Measurements from ENCODE around the gene PLA2G2D.
A peak's percentile ranks its signal among the peaks of the same experiment; 100 is the strongest.

The PLA2G2D gene

DNA sequence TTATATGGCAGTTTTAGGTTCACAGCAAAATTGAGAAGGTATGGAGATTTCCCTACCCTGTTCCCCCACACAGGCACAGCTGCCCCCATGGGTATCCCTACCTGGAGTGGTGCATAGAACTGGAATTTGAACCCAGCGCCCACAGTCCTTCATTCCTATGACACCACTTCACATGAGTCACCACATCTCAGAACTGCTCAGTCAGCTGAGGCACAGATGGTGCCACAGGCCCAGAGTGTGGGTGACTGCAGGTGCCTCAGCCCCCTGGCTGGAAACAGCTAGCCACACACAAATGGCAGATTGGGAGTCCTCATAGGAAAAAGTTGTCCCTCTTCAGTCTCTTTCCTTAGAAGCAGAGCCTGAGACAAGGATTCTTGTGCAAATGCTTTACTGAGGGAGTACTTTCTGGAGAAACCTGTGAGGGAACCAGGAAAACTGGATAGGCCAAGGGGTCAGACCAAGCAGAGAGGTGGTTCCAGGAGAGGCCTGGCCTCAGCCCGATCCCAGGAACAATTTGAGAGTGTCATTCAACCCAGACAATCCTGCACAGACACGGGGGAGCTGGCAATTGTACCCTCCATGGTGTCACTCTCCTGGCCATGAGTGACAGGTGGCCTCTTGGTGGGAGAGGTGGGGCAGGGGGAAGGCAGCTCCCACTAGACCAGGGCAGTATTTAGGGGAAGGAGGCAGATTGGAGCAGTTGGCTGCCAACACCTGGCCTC, 6.9 kb downstream of the PLA2G2D start:
- DNase-seq, result no peak

- DNase-seq, result no peak
Measured at GRCh38 chr1:20111452-20111851, 7.9 kb downstream of the PLA2G2D start.

- no peak for DNase-seq
Measured at GRCh38 chr1:20110679-20111078, 8.7 kb downstream of the PLA2G2D start.

DNA sequence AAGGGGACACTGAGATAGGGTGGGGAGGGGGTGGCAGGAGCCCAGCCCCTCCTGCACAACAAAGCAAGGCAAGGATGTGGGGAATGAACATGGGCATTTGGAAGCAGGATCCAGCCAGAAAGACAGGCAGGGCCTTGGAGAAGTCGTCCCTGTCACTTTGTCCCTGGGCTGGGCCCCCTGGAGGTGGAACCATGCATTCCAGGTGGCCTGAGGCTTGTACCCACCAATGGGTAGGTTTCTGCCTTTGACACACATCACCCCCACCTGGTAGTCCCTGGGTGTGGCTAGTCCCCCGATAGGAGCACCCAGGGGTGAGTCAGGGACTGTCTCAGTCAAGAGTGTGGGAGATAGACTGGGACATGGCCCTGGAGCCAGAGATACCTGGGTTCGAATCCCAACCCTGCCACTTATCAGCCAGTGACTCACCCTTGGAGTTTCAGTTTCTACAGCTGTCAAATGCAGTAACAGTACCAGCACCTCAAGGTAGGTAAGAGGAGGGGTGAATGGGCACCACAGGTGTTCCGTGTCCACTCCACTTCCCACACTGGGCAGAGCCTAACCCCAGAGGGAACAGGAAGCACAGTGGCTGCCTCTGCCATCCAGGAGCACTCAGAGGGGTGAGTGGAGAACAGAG, 10.0 kb downstream of the PLA2G2D start:
- DNase-seq, result no peak

- no peak for DNase-seq
Measured at GRCh38 chr1:20108366-20109123, 10.8 kb downstream of the PLA2G2D start.

GRCh38 chr1:20107796-20108195, 11.5 kb downstream of the PLA2G2D start:
- no peak for DNase-seq

- no peak for DNase-seq
Measured at GRCh38 chr1:20107351-20107750, 12.0 kb downstream of the PLA2G2D start.

- no peak for DNase-seq
Measured at GRCh38 chr1:20105856-20106255, 13.5 kb downstream of the PLA2G2D start.

DNA sequence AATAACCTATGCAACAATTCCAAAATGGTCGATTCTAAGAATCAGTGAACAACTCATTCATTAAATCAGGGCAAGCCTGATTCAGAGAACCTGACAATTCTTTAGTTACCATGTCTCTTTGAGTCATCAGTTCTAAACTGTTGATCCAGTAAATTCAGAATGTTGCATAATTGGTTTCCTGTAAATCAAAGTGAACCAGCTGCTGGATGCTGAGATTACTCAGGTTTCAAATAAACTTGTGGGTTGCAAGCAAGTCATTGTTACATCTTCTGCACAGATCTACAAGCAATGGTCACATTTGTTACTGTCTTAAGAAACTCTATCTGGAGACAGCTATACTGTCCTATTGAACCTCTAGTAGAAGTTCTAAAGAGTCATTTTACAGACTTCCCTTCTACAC, 16.5 kb downstream of the PLA2G2D start:
- DNase-seq, result no peak

DNA sequence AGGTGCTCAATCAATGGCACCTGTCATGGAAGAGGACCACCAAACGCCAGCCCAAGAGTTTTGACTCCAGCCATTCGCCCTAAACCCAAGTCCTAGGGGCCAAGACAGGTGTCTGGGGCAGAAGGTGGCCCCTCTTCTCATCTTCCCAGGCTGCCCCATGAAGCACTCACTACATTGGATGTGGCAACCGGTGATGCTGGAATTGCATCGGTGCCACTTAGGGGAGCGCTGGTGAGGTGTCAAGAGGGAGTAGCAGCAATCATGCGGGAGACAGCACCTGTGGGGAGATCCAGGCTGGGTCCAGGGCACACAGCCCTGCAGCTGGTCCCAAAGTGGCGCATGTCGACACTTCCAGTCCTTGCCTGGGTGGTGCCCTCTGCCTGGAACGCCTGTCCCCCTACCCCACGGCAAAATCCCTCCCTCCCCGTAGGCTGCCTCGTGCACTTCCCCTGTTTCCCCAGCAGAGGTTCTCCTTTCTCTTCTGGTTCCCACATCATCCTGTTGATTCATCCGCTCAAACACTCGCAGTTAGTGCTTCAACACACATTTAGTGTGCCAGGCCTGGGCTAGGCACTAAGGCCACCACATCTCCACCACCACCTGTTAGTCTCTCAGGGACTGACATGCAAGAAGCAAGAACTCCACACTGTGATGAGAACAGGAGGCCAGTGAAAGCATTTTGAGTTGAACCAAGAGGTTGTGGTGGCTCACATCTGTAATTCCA, 18.5 kb downstream of the PLA2G2D start:
- DNase-seq, result peak in 1 of 2 experiments; percentile 8

- DNase-seq, result no peak
Measured at GRCh38 chr1:20099533-20099932, 19.8 kb downstream of the PLA2G2D start.

- DNase-seq, result no peak
Measured at GRCh38 chr1:20096840-20097447, 22.4 kb downstream of the PLA2G2D start.

DNA sequence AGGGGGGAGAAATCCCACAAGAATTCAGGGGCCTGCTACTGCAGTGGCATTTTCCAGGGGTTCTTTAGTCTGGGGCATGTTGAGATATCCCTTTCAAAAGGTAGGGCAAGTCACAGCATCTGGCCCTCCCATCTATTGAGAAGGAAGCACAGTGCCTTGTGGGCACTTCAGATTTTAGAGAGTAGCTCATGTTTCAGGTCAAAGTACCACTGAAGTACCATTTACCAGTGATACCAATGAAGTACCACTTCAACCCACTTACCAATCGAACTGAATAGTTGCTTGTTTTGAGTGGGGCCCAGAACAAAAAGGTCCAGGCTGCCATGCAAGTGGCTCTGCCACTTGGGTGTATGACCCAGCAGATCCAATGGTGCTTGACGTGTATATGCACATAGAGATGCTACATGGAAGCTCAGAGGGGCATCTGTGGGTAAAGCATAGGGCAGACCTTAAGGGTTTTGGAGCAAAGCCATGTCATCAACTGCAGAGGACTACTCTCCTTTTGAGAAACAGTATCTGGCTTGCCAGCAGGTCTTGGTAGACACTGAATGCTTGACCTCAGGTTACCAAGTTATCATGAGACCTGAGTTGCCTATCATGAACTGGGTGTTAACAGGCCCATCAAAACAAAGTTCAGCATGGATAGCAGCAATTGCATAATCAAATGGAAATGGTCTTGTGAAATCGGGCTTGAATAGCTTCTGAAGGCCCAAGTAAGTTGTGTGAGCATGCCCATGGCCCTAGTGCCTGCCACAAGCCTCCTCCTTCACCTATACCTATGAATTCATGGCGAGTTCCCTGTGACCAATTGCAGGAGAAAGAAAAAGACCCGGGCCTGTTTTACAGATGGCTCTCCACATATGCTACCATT, 23.5 kb downstream of the PLA2G2D start:
- DNase-seq, result no peak

- DNase-seq, result no peak
Measured at GRCh38 chr1:20093940-20094391, 25.4 kb downstream of the PLA2G2D start.

- DNase-seq, result no peak
Measured at GRCh38 chr1:20093303-20093702, 26.0 kb downstream of the PLA2G2D start.

DNA sequence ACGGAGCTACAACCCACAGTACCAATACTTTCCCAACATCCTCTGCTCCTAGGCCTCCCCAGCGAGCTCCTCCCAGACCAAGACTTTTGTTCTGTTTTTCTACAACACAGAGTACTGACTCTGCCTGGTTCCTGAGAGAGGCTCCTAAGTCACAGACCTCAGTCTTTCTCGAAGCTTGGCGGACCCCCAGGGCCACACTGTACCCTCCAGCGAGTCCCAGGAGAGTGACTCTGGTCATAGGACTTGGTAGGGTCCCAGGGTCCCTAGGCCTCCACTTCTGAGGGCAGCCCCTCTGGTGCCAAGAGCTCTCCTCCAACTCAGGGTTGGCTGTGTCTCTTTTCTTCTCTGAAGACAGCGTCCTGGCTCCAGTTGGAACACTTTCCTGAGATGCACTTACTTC, 28.7 kb downstream of the PLA2G2D start:
- DNase-seq, result no peak

DNA sequence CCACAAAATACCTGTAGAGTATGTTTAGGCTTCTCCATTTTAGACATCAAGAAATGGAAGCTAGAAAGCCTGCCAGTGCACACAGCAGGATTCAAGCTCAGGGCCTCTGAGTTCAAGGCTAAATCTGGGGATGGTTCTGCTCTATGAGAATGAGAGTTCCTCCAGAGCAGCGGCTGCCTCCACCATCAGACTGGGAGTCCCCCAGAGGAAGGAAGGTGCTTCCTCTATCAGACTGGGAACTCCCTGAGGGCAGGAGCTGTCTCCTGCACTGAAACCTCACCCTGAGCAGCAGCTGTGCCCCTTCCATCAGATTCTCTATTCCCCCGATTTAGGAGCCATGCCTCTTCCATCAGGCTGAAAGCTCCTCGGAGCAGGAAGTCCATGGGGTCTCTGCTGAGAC, 29.2 kb downstream of the PLA2G2D start:
- no peak for DNase-seq

DNA sequence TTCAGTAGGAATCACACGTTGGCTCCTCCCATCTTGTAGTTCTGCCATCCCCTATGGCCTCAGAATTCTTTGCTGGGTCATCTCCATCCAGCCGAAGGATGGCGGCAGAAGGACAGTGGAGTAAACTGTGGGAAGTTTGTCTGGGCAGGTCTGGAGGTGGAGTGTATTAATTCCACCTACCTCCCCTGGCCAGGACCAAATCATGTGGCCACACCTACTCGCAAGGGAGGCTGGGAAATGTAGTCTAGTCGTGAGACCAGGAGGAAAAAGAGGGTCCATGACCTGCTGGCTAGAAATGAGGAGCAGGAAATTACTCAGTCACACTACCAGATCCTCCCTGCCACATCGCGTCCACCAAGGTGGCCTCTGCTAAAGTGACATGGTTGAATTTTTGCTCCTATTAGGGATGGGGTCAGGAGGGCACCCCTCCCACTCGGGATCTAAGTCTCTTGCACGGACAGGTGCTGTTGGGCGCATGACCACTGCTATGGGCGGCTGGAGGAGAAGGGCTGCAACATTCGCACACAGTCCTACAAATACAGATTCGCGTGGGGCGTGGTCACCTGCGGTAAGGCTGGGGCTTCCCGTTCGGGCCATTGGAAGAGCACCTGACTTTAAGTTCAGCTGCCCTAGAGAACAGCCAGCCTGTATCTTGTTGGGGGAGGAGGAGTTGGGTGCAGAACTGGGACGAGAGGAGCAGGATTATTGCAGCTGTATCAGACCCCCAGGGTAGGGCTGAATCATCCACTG, 29.8 kb downstream of the PLA2G2D start:
- DNase-seq, result peak in 1 of 2 experiments; percentile 8

- DNase-seq, result no peak
Measured at GRCh38 chr1:20087668-20088067, 31.7 kb downstream of the PLA2G2D start.

GRCh38 chr1:20086800-20087199, 32.5 kb downstream of the PLA2G2D start:
- no peak for DNase-seq

Measured in NCI-H1930 (cell line).